Right lobe of liver (tissue), 4 donors: ENCODE measurements around the gene MX2.

Experiments
- POLR2A ChIP-seq: fragments of 450-650 bp; IDR thresholded peaks from one replicate; pipeline ENCODE4 v1.6.1; 2017; ENCODE audit warnings: antibody characterized with exemption, mild to moderate bottlenecking
- TF ChIP-seq, protein P1 (sequence below), 4 donors: fragments of 200-600 bp in 3 of 4; fragments of 450-650 bp in 1 of 4; IDR thresholded peaks; one replicate each; pipeline versions ENCODE4 v1.5.1 to v1.8.0; 2016 to 2022; ENCODE audit warnings: antibody characterized with exemption in 4 of 4, mild to moderate bottlenecking in 2 of 4
- donor health status: DM: no; HTN: no; CAD: no.
- donor health status: DM: no; HTN: no; CAD: no.
- donor health status: DM: no; HTN: yes; CAD: no.

DNA sequence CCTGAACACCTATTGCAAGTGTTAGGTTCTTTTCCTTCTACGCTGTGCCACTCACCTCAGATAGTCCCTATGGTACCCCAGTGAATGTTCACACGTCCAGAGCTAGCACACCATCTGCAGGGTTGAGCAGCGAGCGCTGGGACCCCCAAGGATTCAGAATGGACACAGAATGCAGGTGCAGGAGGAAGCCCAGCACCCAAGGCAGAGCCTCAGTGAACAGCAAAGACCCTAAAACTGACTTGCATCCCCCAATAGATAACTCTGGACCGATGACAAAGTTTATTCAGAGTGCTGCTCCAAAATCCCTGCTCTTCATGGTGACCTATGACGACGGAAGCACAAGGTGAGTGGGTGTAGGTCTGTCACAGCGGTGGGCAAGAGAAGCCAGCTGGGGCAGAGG is 15.1 kb upstream of the MX2 start:
- TF ChIP-seq, protein P1, sequence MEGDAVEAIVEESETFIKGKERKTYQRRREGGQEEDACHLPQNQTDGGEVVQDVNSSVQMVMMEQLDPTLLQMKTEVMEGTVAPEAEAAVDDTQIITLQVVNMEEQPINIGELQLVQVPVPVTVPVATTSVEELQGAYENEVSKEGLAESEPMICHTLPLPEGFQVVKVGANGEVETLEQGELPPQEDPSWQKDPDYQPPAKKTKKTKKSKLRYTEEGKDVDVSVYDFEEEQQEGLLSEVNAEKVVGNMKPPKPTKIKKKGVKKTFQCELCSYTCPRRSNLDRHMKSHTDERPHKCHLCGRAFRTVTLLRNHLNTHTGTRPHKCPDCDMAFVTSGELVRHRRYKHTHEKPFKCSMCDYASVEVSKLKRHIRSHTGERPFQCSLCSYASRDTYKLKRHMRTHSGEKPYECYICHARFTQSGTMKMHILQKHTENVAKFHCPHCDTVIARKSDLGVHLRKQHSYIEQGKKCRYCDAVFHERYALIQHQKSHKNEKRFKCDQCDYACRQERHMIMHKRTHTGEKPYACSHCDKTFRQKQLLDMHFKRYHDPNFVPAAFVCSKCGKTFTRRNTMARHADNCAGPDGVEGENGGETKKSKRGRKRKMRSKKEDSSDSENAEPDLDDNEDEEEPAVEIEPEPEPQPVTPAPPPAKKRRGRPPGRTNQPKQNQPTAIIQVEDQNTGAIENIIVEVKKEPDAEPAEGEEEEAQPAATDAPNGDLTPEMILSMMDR (IDR thresholded peaks at IDR 0.05), result no peak
- TF ChIP-seq POLR2A, result no peak
